ENCODE data around the gene ITGBL1.

DNA sequence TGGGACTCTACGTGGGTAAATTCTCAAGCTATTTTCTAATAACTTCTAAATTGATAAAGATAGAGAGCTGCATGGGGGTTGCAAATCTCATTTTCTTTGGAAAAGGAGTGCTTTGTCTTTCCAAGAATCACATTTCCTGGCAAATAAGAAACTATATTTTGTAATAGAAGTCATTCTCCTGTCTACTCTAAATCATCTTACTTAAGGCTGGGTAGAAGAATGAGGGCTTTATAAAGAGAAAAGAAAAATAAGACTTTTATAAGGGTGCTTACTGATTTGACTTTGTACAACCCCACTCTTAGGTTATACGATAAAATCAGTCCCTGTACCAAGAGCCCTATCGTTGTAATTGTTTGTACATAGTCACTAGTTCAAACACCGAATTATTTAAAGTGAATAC, 14.9 kb downstream of the ITGBL1 start:
- TF ChIP-seq OVOL2 (CRISPR knock-in tag; IDR thresholded peaks at IDR 0.05; ENCODE audit: borderline replicate concordance): no peak
- TF ChIP-seq, protein P1, sequence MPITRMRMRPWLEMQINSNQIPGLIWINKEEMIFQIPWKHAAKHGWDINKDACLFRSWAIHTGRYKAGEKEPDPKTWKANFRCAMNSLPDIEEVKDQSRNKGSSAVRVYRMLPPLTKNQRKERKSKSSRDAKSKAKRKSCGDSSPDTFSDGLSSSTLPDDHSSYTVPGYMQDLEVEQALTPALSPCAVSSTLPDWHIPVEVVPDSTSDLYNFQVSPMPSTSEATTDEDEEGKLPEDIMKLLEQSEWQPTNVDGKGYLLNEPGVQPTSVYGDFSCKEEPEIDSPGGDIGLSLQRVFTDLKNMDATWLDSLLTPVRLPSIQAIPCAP (CRISPR knock-in tag; IDR thresholded peaks at IDR 0.05): no peak
- TF ChIP-seq, protein P2, sequence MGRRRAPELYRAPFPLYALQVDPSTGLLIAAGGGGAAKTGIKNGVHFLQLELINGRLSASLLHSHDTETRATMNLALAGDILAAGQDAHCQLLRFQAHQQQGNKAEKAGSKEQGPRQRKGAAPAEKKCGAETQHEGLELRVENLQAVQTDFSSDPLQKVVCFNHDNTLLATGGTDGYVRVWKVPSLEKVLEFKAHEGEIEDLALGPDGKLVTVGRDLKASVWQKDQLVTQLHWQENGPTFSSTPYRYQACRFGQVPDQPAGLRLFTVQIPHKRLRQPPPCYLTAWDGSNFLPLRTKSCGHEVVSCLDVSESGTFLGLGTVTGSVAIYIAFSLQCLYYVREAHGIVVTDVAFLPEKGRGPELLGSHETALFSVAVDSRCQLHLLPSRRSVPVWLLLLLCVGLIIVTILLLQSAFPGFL (CRISPR knock-in tag; IDR thresholded peaks at IDR 0.05; ENCODE audit: borderline replicate concordance): no peak
- no peak for TF ChIP-seq ZNF121 (CRISPR knock-in tag; IDR thresholded peaks at IDR 0.05)
- TF ChIP-seq, protein P3, sequence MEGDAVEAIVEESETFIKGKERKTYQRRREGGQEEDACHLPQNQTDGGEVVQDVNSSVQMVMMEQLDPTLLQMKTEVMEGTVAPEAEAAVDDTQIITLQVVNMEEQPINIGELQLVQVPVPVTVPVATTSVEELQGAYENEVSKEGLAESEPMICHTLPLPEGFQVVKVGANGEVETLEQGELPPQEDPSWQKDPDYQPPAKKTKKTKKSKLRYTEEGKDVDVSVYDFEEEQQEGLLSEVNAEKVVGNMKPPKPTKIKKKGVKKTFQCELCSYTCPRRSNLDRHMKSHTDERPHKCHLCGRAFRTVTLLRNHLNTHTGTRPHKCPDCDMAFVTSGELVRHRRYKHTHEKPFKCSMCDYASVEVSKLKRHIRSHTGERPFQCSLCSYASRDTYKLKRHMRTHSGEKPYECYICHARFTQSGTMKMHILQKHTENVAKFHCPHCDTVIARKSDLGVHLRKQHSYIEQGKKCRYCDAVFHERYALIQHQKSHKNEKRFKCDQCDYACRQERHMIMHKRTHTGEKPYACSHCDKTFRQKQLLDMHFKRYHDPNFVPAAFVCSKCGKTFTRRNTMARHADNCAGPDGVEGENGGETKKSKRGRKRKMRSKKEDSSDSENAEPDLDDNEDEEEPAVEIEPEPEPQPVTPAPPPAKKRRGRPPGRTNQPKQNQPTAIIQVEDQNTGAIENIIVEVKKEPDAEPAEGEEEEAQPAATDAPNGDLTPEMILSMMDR (IDR thresholded peaks at IDR 0.05): no peak
- TF ChIP-seq, protein P4, sequence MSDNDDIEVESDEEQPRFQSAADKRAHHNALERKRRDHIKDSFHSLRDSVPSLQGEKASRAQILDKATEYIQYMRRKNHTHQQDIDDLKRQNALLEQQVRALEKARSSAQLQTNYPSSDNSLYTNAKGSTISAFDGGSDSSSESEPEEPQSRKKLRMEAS (CRISPR knock-in tag; IDR thresholded peaks at IDR 0.05): no peak
- TF ChIP-seq, protein P5, sequence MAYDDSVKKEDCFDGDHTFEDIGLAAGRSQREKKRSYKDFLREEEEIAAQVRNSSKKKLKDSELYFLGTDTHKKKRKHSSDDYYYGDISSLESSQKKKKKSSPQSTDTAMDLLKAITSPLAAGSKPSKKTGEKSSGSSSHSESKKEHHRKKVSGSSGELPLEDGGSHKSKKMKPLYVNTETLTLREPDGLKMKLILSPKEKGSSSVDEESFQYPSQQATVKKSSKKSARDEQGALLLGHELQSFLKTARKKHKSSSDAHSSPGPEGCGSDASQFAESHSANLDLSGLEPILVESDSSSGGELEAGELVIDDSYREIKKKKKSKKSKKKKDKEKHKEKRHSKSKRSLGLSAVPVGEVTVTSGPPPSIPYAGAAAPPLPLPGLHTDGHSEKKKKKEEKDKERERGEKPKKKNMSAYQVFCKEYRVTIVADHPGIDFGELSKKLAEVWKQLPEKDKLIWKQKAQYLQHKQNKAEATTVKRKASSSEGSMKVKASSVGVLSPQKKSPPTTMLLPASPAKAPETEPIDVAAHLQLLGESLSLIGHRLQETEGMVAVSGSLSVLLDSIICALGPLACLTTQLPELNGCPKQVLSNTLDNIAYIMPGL (CRISPR knock-in tag; IDR thresholded peaks at IDR 0.05): no peak
- TF ChIP-seq CREM (CRISPR knock-in tag; IDR thresholded peaks at IDR 0.05): no peak
- no peak for TF ChIP-seq NR2C2 (CRISPR knock-in tag; IDR thresholded peaks at IDR 0.05)
- no peak for TF ChIP-seq NR3C1 (CRISPR knock-in tag; conservative IDR thresholded peaks at IDR 0.05; ENCODE audit: low read depth)
- TF ChIP-seq, protein P6, sequence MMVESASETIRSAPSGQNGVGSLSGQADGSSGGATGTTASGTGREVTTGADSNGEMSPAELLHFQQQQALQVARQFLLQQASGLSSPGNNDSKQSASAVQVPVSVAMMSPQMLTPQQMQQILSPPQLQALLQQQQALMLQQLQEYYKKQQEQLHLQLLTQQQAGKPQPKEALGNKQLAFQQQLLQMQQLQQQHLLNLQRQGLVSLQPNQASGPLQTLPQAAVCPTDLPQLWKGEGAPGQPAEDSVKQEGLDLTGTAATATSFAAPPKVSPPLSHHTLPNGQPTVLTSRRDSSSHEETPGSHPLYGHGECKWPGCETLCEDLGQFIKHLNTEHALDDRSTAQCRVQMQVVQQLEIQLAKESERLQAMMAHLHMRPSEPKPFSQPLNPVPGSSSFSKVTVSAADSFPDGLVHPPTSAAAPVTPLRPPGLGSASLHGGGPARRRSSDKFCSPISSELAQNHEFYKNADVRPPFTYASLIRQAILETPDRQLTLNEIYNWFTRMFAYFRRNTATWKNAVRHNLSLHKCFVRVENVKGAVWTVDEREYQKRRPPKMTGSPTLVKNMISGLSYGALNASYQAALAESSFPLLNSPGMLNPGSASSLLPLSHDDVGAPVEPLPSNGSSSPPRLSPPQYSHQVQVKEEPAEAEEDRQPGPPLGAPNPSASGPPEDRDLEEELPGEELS (CRISPR knock-in tag; IDR thresholded peaks at IDR 0.05): no peak
